CD8-positive, alpha-beta memory T cell (primary cell): ENCODE results near the gene RNF150. TPM values are rescaled to one million over a fixed set of nuclear protein-coding genes. Genes with fewer than 3 reads are reported as not detected.

Experiments used
- CTCF ChIA-PET: fragments of 350-600 bp; sonication (Branson Sonifier 250); formaldehyde crosslinking; loops from one replicate; lab custom pipeline; 2021; ENCODE audit warnings: antibody characterized with exemption; lab: Charles Lee
- POLR2A ChIA-PET: fragments of 350-600 bp; sonication (Branson Sonifier 250); formaldehyde crosslinking; loops from one replicate; lab custom pipeline; 2021; ENCODE audit warnings: antibody characterized with exemption; lab: Charles Lee
- DNase-seq, 5 donors: peaks; one replicate each; pipeline versions ENCODE4 v3.0.0 to v3.0.0-alpha.2; 2020 to 2022; ENCODE audit warnings: mixed read lengths in 1 of 5
- H3K27ac ChIP-seq: one replicate; pipeline ENCODE4 v1.7.0; 2013; ENCODE audit warnings: low read depth, mild to moderate bottlenecking, low read length, moderate library complexity
- H3K27me3 ChIP-seq: 2 replicates; pipeline ENCODE4 v1.7.0; 2013; ENCODE audit warnings: low read length, mild to moderate bottlenecking; ENCODE audit not compliant: insufficient read depth, poor library complexity, severe bottlenecking
- H3K36me3 ChIP-seq: 2 replicates; pipeline ENCODE4 v1.7.0; 2013; ENCODE audit warnings: mild to moderate bottlenecking, low read length, moderate library complexity; ENCODE audit not compliant: insufficient read depth
- H3K4me1 ChIP-seq: 2 replicates; pipeline ENCODE4 v1.7.0; 2013; ENCODE audit warnings: mild to moderate bottlenecking, low read length, moderate library complexity; ENCODE audit not compliant: insufficient read depth
- H3K4me3 ChIP-seq: 2 replicates; pipeline ENCODE4 v1.7.0; 2013; ENCODE audit warnings: mild to moderate bottlenecking, low read length
- H3K9me3 ChIP-seq: 2 replicates; pipeline ENCODE4 v1.7.0; 2013; ENCODE audit warnings: mild to moderate bottlenecking, low read length
- H3K27ac Mint-ChIP-seq, 8 donors: one replicate each; pipeline ENCODE4 v1.8.0; 2020 to 2021; ENCODE audit warnings: mixed read lengths in 8 of 8, mild to moderate bottlenecking in 6 of 8, inconsistent platforms in 3 of 8, moderate library complexity in 3 of 8
- H3K27me3 Mint-ChIP-seq, 2 donors: one replicate each; pipeline ENCODE4 v1.8.0; 2020 to 2021; ENCODE audit warnings: mixed read lengths in 2 of 2, mild to moderate bottlenecking in 1 of 2, moderate library complexity in 1 of 2
- H3K36me3 Mint-ChIP-seq, 3 donors: one replicate each; pipeline ENCODE4 v1.8.0; 2020 to 2021; ENCODE audit warnings: mixed read lengths in 3 of 3, inconsistent platforms in 1 of 3, mild to moderate bottlenecking in 1 of 3
- H3K4me1 Mint-ChIP-seq, 3 donors: one replicate each; pipeline ENCODE4 v1.8.0; 2020 to 2021; ENCODE audit warnings: mixed read lengths in 3 of 3, inconsistent platforms in 1 of 3, mild to moderate bottlenecking in 1 of 3
- H3K4me3 Mint-ChIP-seq, 7 donors: one replicate each; pipeline ENCODE4 v1.8.0; 2020 to 2021; ENCODE audit warnings: mixed read lengths in 7 of 7, mild to moderate bottlenecking in 6 of 7, moderate library complexity in 4 of 7, inconsistent platforms in 2 of 7
- H3K9me3 Mint-ChIP-seq, 5 donors: one replicate each; pipeline ENCODE4 v1.8.0; 2020 to 2022; ENCODE audit warnings: mixed read lengths in 5 of 5, mild to moderate bottlenecking in 3 of 5, moderate library complexity in 2 of 5, inconsistent platforms in 1 of 5
- polyA plus RNA-seq: library from polyadenylated mRNA; unstranded; fragments of 300-500 nt; fragmentation: Illumina TruSeq; gene quantifications from one replicate; pipeline ENCODE4 v1.2.3, GENCODE V29; 2021
- total RNA-seq, 2 experiments: library from RNA; stranded (reverse); gene quantifications; one replicate each; pipeline ENCODE4 v1.2.3, GENCODE V29; 2021

Gene RNF150
- total and polyA plus RNA-seq, 3 experiments from 2014 or later = not detected

DNA sequence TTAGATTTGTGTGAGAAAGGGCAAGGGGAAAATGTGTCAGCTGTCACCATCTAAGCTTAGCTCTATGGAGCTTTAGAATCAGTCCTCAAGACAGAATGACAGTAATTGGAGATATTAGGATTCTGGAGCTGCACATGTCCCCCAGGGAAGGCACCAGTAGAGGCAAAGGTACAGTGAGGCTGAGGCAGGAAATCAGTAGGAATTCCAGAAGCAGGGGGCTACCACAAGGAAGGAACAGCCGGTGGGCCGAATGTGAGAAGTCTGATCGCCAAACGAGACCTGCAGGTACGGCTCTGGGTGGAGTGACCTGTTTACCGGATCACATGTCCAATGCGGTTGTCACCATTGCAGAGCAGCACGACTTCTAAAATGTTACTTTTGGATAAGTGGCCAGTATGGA is 52.6 kb downstream of the RNF150 start:
- H3K9me3 ChIP-seq = no peaks in the 10 kb centered on the region
- Mint-ChIP-seq H3K4me1 (no peaks in the 10 kb centered on the region), H3K36me3 (no peaks in the 10 kb centered on the region), H3K27ac (no peak overlapping the region), H3K4me3 (no peak overlapping the region), H3K9me3 (peaks cover 0 to 2% (median 2%) of the 10 kb centered on the region in 5 donors), H3K27me3 (no peaks in the 10 kb centered on the region)
- no peaks in the 10 kb centered on the region for H3K27me3 ChIP-seq
- POLR2A ChIA-PET = no interaction called here
- DNase-seq = no peak
- no peak overlapping the region for H3K27ac ChIP-seq
- H3K36me3 ChIP-seq = no peaks in the 10 kb centered on the region
- H3K4me3 ChIP-seq = no peak overlapping the region
- CTCF ChIA-PET = no interaction called here
- no peaks in the 10 kb centered on the region for H3K4me1 ChIP-seq

DNA sequence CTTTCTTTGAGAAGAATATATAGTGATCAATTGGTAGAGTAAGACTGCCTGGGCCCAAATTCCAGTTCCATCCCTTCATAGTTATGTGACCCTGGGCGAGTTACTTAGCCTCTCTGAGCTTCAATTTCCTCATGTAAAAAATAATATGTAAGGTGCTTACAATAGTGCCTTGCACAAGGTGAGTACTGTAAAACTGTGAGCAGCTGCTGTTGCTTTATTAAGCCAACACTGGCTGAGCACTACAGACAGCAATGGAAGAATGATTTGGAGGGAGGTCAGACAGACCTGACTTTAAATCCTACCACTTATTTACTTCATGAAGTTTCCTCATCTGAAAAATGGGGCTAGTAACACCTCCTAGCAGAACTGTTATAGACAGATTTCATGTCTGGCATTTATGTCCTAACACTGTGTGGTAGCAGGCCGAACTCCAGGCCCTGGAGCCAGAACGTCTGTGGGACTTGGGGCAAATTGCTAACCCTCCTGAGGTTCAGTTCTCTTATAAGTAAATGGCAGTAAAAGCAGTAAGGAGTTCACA is 53.8 kb downstream of the RNF150 start:
- no peak for DNase-seq
- no peak overlapping the region for H3K4me3 ChIP-seq
- H3K9me3 ChIP-seq = no peaks in the 10 kb centered on the region
- Mint-ChIP-seq H3K9me3 (peaks cover 0 to 2% (median 0%) of the 10 kb centered on the region in 5 donors), H3K4me1 (no peaks in the 10 kb centered on the region), H3K36me3 (no peaks in the 10 kb centered on the region), H3K27ac (no peak overlapping the region), H3K27me3 (no peaks in the 10 kb centered on the region), H3K4me3 (no peak overlapping the region)
- POLR2A ChIA-PET = no interaction called here
- H3K4me1 ChIP-seq = no peaks in the 10 kb centered on the region
- no peak overlapping the region for H3K27ac ChIP-seq
- H3K27me3 ChIP-seq = no peaks in the 10 kb centered on the region
- CTCF ChIA-PET = no interaction called here
- H3K36me3 ChIP-seq = no peaks in the 10 kb centered on the region

DNA sequence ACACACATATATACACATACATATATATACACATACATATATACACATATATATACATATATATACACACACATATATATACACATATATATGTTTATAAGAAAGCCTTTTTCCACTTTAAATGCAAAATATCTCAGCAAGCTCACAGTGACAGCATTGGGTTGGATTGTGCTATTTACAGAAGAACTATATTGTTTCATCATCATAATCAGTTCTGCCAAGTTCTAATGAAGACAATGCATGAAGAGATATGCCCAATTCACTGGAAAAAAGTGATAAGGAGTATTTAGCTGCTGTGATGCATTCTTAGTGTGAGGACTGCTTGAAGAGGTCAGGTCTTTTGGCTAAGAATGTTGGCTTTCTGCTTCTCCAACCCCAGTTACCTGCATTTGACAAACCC is 54.4 kb downstream of the RNF150 start:
- H3K27me3 Mint-ChIP-seq = no peaks in the 10 kb centered on the region
- no peaks in the 10 kb centered on the region for H3K4me1 ChIP-seq
- H3K4me3 ChIP-seq = no peak overlapping the region
- no peak overlapping the region for H3K27ac ChIP-seq
- no peaks in the 10 kb centered on the region for H3K4me1 Mint-ChIP-seq
- H3K36me3 ChIP-seq = no peaks in the 10 kb centered on the region
- no peak overlapping the region for H3K27ac Mint-ChIP-seq
- POLR2A ChIA-PET = no interaction called here
- peaks cover 0 to 2% (median 0%) of the 10 kb centered on the region in 5 donors for H3K9me3 Mint-ChIP-seq
- no peaks in the 10 kb centered on the region for H3K9me3 ChIP-seq
- no peaks in the 10 kb centered on the region for H3K27me3 ChIP-seq
- no peak for DNase-seq
- H3K36me3 Mint-ChIP-seq = no peaks in the 10 kb centered on the region
- no peak overlapping the region for H3K4me3 Mint-ChIP-seq
- CTCF ChIA-PET = no interaction called here

DNA sequence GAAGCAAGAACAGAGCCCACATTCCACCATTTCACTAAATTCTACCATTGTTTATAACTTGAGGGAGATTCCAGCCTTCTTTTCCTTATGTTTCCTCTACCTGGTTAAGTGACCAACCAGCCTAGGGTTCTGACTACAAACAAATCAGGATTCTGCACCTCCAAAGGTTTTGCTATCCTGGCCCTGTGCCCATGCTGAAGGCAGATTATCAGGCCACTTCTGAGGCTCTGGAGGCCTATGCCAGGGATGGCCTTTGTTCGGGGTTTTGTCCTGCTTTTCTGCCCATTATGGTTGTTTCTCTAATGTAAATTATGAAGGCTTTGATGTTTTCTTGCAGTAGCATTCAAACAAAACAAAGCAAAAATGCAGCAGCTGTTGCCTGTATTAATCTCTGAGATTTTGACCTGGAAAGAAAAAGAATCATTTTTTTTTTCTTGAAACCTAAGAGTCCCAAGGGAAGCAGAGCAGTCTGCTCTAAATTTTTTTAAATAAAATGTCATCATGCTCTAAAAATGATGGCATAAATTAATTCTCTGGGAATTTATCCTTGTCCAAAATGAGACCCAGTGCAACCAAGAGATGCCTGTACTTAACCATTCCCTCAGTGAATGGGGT is 55.6 kb downstream of the RNF150 start:
- Mint-ChIP-seq H3K9me3 (peaks cover 0 to 2% (median 0%) of the 10 kb centered on the region in 5 donors), H3K4me1 (no peaks in the 10 kb centered on the region), H3K27me3 (no peaks in the 10 kb centered on the region), H3K27ac (no peak overlapping the region), H3K4me3 (no peak overlapping the region), H3K36me3 (no peaks in the 10 kb centered on the region)
- H3K9me3 ChIP-seq = no peaks in the 10 kb centered on the region
- ChIA-PET POLR2A (no interaction called here), CTCF (no interaction called here)
- H3K4me3 ChIP-seq = no peak overlapping the region
- no peaks in the 10 kb centered on the region for H3K4me1 ChIP-seq
- no peaks in the 10 kb centered on the region for H3K36me3 ChIP-seq
- DNase-seq = no peak
- H3K27ac ChIP-seq = no peak overlapping the region
- H3K27me3 ChIP-seq = no peaks in the 10 kb centered on the region

DNA sequence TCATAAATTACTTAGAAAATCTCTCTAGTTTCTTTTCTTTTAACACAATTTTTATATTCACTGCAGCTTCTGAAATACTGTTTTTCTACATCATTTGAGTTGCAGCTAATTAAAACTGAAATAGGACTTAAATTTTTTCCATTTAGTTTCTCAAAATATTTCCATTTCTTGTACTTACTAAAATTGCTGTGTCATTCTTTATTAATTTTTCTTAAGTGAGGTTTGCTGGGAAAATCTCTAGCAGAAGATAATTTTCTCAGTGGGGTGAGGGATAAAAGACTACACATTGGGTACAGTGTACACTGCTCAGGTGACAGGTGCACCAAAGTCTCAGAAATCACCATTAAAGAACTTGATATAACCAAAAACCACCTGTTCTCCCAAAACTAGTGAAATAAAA is 57.7 kb downstream of the RNF150 start:
- Mint-ChIP-seq H3K27me3 (no peaks in the 10 kb centered on the region), H3K27ac (no peak overlapping the region), H3K4me3 (no peak overlapping the region), H3K9me3 (peaks cover 0 to 2% (median 0%) of the 10 kb centered on the region in 5 donors), H3K36me3 (no peaks in the 10 kb centered on the region), H3K4me1 (no peaks in the 10 kb centered on the region)
- no peaks in the 10 kb centered on the region for H3K27me3 ChIP-seq
- ChIA-PET POLR2A (no interaction called here), CTCF (no interaction called here)
- DNase-seq = no peak
- no peaks in the 10 kb centered on the region for H3K4me1 ChIP-seq
- H3K4me3 ChIP-seq = no peak overlapping the region
- H3K36me3 ChIP-seq = no peaks in the 10 kb centered on the region
- H3K27ac ChIP-seq = no peak overlapping the region
- no peaks in the 10 kb centered on the region for H3K9me3 ChIP-seq

DNA sequence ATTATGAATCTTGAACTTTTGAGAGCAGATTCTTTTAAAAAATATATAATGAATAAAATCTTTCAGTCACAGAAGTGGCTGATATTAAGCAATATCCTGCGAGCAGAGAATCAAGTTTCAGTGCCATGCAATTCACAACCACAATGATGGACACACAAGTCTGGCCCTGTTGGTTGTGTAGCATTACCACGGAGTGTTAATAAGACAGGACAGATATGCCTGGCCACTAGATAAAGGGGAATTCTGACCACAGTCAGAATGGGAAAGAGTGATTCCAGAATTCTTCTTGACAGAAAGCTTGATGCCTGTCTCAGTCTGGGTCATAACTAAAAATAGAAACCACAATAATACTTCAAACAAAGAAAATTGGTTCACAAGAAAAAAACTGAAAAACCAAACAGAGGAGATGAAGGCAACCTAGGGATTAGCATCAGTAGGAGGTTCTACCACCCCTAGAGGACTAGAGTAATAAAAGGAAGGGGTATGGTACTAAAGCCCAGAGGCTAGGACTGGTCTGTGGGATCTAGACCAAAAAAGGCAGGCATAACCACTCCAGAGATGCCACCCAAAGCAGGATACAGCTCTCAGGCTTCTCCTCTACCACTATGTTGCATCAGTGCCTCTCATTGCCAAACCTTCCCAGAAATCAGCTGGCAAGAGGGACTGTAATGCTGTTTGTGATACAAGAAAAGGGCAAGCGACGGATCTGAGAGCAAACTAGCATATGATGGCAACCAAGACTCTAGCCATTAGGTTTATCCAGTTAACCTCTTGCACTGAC is 59.0 kb downstream of the RNF150 start:
- CTCF ChIA-PET = no interaction called here
- Mint-ChIP-seq H3K27ac (no peak overlapping the region), H3K36me3 (no peaks in the 10 kb centered on the region), H3K27me3 (no peaks in the 10 kb centered on the region), H3K4me3 (no peak overlapping the region), H3K9me3 (no peaks in the 10 kb centered on the region), H3K4me1 (no peaks in the 10 kb centered on the region)
- Histone ChIP-seq H3K36me3 (no peaks in the 10 kb centered on the region), H3K27ac (no peak overlapping the region), H3K4me1 (no peaks in the 10 kb centered on the region), H3K27me3 (no peaks in the 10 kb centered on the region), H3K9me3 (no peaks in the 10 kb centered on the region), H3K4me3 (no peak overlapping the region)
- POLR2A ChIA-PET = no interaction called here
- no peak for DNase-seq

DNA sequence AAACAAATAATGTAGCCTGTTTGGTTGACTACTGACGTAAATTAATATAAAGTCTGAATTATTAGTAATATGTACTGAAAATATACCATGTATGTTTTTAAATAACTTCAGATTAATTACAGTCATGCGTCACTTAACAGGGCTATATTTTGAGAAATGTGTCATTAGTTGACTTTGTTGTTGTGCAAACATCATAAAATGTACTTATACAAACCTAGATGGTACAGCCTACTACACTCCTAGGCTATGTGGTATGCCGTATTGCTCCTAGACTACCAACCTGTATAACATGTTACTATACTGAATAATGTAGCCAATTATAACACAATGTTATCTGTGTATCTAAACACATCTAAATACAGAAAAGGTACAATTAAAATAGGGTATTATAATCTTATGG is 66.6 kb downstream of the RNF150 start:
- no peaks in the 10 kb centered on the region for H3K36me3 ChIP-seq
- no peaks in the 10 kb centered on the region for H3K4me1 ChIP-seq
- no peak overlapping the region for H3K27ac ChIP-seq
- H3K9me3 Mint-ChIP-seq = peaks cover 0 to 8% (median 0%) of the 10 kb centered on the region in 5 donors
- CTCF ChIA-PET = no interaction called here
- H3K27me3 ChIP-seq = no peaks in the 10 kb centered on the region
- no peaks in the 10 kb centered on the region for H3K36me3 Mint-ChIP-seq
- H3K27me3 Mint-ChIP-seq = peaks cover 0 to 2% of the 10 kb centered on the region in 2 donors
- H3K4me3 Mint-ChIP-seq = no peak overlapping the region
- no peaks in the 10 kb centered on the region for H3K9me3 ChIP-seq
- no peak overlapping the region for H3K4me3 ChIP-seq
- POLR2A ChIA-PET = no interaction called here
- no peak for DNase-seq
- H3K4me1 Mint-ChIP-seq = no peaks in the 10 kb centered on the region
- no peak overlapping the region for H3K27ac Mint-ChIP-seq

DNA sequence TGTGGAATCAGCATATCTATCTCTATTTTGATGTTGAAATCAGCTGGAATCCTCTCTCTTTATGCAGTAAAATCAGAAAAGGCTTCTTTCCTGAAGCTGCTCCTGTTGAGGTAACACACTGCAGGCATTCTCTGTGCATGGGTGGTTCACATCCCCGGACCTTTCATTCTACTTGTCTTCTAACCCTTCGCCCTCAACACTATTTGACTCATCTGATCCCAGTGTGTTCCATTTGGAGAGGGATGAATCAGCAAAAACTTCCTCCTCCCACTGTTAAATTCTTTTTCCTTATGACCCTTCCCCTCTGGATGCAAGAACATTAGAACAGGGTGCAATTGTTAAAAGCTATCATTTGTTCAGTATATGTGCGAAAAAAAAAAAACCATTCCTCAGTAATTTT is 67.4 kb downstream of the RNF150 start:
- no peaks in the 10 kb centered on the region for H3K27me3 ChIP-seq
- no peaks in the 10 kb centered on the region for H3K36me3 Mint-ChIP-seq
- no peak overlapping the region for H3K4me3 ChIP-seq
- H3K9me3 ChIP-seq = no peaks in the 10 kb centered on the region
- no peak overlapping the region for H3K4me3 Mint-ChIP-seq
- H3K4me1 Mint-ChIP-seq = no peaks in the 10 kb centered on the region
- POLR2A ChIA-PET = no interaction called here
- peaks cover 0 to 8% (median 0%) of the 10 kb centered on the region in 5 donors for H3K9me3 Mint-ChIP-seq
- H3K27ac Mint-ChIP-seq = no peak overlapping the region
- DNase-seq = no peak
- H3K27ac ChIP-seq = no peak overlapping the region
- H3K36me3 ChIP-seq = no peaks in the 10 kb centered on the region
- no peaks in the 10 kb centered on the region for H3K4me1 ChIP-seq
- CTCF ChIA-PET = no interaction called here
- peaks cover 0 to 2% of the 10 kb centered on the region in 2 donors for H3K27me3 Mint-ChIP-seq
